GM20431 (cell line): Measurements from ENCODE around the gene NFIL3.
"Not testable (repeated sequence)": the region's sequence is repeated elsewhere in the genome, so short reads cannot be mapped to it uniquely, and the experiment has no call there.

Source experiments
- in situ Hi-C: fragments of 300-500 bp; cut with MseI, MboI; formaldehyde crosslinking; loops from one replicate; pipeline ENCODE4 v1.15.0; 2020; ENCODE audit warnings: low sequenced_read_pairs; ENCODE audit not compliant: unreplicated experiment

The NFIL3 gene, protein sequence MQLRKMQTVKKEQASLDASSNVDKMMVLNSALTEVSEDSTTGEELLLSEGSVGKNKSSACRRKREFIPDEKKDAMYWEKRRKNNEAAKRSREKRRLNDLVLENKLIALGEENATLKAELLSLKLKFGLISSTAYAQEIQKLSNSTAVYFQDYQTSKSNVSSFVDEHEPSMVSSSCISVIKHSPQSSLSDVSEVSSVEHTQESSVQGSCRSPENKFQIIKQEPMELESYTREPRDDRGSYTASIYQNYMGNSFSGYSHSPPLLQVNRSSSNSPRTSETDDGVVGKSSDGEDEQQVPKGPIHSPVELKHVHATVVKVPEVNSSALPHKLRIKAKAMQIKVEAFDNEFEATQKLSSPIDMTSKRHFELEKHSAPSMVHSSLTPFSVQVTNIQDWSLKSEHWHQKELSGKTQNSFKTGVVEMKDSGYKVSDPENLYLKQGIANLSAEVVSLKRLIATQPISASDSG

DNA sequence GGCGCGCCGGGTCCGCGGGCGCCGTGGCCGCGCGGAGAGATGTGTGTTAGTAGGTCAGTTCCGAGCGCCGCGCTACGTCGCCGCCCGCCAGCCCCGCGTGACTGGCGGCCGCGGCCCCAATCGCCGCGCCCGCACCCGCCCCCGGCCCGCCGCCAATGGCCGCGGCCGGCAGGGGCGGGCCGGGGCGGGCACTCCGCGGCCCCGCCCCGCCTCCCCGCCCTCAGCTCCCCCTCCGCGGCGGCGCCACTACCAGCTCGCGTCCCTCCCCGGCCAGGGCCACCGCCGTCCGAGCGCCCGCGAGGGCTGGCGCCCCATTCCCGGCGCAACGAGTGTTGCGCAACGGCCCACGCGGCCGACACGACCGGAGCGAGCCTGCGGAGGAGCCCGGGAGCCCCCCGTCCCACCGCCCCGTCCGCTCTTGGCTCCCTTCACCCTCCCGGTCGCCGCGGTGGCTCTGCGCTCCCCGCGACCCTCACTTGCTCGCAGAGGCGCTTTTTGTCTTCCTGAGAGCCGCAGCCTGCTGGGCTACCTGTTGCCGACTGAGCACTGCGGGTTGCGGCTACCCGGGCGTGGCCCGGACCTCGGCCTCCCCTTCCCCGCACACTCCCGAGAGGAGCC is at the start of gene NFIL3:
NFIL3 (minus strand) TSS at position 48 of the 618 bp plus-strand sequence. CDS start 13,098 bp downstream, outside the sequence.
- in situ Hi-C loops, result no loop called here

DNA sequence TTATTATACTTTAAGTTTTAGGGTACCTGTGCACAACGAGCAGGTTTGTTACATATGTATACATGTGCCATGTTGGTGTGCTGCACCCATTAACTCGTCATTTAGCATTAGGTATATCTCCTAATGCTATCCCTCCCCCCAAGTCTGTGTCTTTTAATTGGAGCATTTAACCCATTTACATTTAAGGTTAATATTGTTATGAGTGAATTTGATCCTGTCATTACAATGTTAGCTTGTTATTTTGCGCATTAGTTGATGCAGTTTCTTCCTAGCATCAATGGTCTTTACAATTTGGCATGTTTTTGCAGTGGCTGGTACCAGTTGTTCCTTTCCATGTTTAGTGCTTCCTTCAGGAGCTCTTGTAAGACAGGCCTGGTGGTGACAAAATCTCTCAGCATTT is 47.9 kb upstream of the NFIL3 start:
- in situ Hi-C loops, result not testable (repeated sequence)

DNA sequence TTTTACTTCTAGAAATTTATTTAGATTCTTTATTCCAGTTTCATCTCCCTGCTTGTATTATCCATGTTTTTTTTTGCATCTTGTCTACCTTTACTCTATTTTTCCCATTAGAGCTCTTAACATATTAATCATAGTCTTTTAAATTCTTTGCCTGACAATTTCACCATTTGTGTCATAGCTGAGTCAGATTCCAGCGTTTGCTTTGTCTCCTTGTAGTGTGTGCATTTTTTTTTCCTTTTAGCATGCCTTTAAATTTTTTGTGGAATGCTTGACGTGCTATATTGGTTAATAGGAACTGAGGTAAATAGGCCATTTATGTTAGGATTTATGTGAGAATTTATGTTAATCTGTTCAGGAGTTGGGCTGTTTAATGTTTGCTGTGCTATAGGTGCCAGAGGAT is 41.8 kb upstream of the NFIL3 start:
- in situ Hi-C loops, result no loop called here

DNA sequence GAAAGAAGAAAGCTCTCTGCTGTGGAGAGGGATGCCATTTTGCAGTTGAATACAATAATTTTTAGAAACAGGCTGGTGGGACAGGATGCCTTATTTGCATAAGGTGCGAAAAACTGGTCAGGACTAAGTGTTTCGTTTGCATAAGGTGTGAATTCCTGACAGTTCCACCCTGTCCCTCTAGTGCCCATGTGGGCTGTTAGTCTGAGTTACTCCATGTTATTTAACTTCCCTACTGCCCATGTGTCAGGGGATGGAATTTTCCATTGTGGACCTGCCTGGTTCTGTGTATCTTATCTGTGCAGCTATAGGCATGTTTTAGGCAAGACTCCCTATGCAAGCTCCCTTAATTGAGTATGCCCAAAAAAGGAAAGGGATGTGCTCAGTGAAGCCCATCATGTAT is 35.3 kb upstream of the NFIL3 start:
- in situ Hi-C loops, result no loop called here

DNA sequence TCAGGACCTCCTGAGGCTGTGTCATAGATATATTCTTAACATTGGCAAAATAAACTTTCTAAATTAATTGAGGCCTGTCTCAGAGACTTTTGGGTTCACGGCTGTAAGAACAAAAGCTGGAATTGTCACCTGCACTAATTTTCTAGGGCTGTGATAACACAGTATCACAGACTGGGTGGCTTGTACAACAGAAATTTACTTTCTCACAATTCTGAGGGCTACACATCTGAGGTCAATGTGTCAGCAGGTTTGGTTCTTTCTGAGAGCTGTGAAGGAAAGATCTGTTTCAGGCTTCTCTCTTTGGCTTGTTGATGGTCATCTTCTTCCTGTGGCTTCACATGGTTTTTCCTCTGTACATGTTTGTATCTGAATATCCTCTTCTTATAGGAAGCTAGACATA is 29.2 kb upstream of the NFIL3 start:
- in situ Hi-C loops, result no loop called here

DNA sequence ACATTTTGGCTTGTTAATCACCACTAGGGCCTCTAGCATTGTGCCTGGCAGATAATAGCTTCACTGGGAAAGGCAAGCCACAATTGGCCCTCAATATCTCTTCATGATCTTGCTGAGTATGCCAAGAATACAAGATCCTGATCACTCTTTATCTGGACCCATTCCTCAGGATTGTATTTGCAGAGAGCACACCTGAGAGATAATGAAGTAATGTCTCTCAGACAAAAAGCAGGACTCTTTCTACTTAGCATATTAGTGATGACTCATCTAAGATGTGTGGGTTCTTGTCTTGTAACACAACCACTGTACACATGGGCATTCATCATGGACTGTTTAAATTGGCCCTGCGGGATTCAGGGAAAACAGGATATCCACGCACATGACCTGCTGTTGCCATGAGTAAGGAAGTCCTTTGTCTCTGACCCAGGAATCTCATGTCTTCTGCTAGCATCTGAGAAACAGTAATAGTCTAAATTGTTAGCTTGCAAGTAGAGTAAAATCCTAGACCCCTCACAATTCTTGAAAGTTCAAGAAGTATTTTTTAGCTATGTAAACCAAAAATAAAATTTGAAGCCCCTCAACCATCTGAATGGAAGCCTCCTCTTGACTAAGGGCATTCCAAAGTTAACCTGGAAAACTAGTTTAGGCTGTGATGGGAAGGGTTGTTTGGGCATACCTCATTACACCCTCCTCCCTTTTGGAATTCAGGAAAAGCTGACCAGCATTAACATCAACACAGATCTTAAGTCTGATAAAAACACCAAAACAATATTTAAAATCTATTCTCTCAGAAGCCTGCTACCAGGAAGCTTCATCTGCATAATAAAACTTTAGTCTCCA is 28.0 kb upstream of the NFIL3 start:
- in situ Hi-C loops, result no loop called here

DNA sequence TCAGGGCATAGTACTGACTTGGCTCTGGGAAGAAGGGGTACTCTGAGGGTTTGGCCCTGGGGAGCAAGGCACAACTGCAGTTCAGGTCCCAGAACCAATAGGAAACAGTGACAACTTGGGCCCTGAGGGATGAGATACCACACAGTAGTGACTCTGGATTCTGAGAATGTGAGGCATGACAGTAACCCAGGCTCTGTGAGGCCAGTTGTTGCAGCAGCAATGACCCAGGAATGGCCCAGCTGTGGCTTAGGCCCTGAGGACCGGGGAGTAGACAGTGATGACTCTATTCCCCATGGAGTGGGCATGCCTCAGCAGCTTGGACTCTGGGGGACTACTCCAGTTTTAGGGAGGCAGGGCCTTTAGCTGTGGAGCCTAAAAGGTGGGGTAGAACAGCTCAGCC is 21.5 kb upstream of the NFIL3 start:
- in situ Hi-C loops, result loop anchor here (25.0 kb wide), 1 partner anchor 408 kb away; no protein-coding TSS in a partner anchor

DNA sequence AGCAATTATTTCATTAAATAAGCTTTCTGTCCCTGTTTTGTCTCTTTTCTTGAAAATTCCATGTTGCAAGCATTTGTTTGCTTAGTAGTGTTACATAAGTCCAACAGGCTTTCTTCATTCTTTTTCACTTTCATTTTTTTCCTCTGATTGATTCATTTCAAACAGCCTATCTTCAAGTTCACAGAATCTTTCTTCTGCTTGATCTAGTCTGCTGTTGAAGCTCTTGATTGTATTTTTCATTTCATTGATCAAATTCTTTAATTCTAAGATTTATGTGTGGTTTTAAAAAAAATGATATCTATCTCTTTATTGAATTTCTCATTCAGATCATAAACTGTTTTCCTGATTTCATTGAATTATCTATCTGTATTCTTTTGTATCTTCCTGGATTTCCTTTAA is 20.4 kb upstream of the NFIL3 start:
- in situ Hi-C loops, result loop anchor here (25.0 kb wide), 1 partner anchor 407 kb away; no protein-coding TSS in a partner anchor

DNA sequence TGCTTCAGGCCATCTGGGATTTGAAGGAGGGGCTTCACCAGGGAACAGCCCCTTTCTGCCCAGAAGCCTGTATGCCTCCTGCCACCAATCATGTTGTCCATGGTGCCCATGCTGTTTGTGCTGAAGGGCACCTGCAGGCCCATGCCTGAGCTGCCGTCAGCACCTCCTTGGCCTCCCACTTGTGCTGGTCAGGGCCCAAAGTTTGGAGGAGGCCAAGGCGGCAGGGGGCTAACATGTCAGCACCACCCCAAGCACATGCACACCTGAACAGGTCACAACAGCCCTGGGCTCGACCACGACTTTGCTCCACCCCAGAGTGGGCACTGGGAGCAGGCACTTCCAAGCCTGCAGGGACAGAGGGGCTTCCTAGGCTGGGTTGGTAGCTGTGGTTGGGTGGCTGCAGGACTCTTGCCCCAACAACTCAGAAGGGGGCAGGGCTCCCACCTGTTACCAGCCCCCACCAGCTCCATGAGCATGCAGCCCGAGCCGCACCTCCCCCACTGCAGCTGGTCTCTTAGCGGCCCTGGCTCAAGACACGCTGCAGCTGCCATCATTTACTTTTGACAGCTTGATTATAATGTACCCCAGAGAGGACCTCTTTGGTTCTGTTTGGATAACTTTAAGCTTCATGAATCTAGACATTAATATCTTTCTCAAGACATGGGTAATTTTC is 19.8 kb upstream of the NFIL3 start:
- in situ Hi-C loops, result loop anchor here (25.0 kb wide), 1 partner anchor 406 kb away; no protein-coding TSS in a partner anchor

DNA sequence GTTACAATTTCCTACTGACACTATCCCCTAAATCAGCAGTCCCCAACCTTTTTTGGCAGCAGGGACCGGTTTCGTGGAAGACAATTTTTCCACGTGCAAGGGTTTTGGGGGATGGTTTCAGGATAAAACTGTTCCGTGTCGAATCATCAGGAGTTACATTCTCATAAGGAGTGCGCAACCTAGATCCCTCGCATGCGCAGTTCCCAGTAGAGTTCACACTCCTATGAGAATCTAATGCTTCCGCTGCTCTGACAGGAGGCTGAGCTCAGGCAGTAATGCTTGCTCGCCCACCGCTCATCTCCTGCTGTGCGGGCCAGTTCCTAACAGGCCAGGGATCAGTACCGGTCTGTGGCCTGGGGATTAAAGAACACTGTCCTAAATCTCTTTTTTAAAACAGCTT is 13.2 kb upstream of the NFIL3 start:
- in situ Hi-C loops, result loop anchor here (10.0 to 25.0 kb wide), 2 partner anchors 400 to 522 kb away; no protein-coding TSS in a partner anchor

DNA sequence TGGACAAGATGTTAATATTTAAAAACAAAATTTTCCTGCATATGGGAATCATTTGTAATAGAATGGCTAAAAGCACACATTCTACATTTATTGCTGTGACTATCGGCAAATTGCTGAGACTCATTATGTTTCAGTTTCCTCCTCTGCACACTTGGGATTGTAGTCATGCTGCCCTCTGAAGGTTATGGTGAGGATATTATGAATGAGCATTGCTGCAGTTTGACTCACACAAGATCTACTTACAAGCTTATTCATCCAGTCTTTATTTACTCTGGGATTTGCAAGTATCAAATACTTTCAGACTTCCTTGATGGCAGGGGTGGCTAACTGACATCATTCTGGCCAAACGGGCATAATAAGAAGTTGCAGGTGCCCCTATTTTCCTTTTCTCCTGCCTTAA is 9.5 kb upstream of the NFIL3 start:
- in situ Hi-C loops, result loop anchor here (10.0 to 25.0 kb wide), 2 partner anchors 396 to 518 kb away; no protein-coding TSS in a partner anchor

DNA sequence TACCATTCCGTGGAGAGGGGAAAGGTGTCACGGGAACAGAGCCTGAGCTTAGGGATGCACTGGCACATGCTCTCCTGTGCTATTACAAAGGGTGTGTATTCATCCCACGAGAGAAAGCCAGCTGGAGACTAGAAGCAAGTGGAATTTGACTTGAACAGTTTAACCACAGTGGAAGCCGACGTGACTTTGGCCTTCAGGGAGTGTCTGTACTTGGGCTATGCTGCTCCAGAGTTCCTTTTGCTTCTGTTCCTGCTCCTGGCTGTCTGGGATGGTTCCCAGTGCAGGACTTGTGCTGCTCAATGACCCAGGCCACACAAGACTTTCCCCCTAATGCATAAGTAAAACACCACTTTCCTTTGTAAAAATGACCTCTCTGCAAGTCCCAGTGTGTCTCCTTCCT is 7.9 kb upstream of the NFIL3 start:
- in situ Hi-C loops, result loop anchor here (10.0 to 25.0 kb wide), 2 partner anchors 394 to 517 kb away; no protein-coding TSS in a partner anchor

DNA sequence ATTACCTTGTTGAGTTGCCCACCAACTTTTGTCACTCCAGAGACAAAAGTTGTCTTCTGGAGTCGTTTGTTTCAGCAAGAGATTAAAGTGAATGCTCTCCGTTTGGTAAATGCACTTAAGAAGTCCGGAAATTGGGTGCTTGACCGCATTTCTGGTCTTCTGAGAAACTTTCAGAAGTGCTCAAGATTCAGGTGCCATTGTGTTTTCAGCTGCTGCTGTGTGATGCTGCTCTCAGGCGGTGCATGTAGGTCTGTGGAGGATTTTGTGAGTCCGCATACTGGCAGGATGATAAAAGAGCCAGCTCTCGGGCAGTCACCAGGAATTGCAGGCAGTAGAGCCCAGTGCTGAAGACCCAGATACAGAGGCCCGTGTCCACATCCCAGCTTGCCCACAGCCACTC is 5.9 kb upstream of the NFIL3 start:
- in situ Hi-C loops, result loop anchor here (25.0 kb wide), 1 partner anchor 392 kb away; no protein-coding TSS in a partner anchor

DNA sequence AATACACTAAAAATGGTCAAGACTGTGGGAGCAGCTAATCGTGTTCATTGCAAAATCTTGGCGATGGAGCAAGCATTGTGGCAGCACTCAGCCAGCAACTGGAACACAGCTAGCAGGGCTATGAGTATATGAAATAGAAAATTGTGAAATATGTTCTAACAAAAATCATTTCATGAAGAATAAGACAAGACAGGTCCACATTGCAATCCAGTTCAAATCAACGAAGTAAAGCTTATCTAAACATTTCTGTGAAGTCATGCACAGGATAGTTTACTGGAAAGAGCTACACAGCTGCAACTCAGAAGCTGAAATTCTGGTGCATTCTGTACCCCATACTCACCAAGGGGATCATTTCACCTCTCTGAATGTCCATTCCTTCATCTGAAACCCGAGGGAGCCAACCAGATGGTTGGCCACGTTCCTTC is 5.3 kb upstream of the NFIL3 start:
- in situ Hi-C loops, result loop anchor here (25.0 kb wide), 1 partner anchor 392 kb away; no protein-coding TSS in a partner anchor

DNA sequence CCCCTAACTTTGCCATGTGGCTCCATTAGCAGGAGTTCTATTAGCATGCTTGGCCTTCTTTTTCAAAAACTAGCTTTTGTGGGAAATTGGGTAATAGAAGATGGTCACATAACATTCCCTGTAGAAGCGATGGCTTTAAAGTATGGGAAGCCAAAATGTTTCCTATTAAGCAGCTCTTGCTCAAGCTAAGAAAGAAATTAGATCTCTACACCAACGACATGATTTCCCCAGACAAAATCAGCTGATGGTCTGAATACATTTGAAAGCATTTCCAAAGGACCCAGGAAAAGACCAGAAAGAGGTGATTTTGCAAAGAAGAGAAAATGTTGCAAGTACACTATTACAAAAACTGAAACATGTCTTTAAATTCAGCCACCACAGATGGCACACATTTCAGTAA is 4.8 kb upstream of the NFIL3 start:
- in situ Hi-C loops, result loop anchor here (25.0 kb wide), 1 partner anchor 391 kb away; no protein-coding TSS in a partner anchor

DNA sequence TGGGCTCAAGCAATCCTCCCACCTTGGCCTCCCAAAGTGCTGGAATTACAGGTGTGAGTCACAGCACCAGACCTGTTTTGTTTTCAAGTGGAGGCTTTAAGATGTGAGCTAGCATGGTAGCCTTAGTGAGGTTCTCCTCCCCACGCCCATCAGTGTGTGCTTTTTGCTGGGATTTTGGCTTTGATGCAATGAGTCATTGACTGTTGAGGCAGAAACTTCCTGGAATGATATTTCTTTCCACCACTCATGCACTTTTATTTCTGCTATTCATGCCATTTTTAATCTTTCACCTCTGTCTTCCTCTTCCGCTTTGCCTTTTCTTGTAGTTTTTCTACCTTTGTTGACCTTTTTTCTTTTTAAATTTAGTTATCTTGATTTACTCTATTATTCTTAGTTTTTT is 4.2 kb upstream of the NFIL3 start:
- in situ Hi-C loops, result loop anchor here (25.0 kb wide), 1 partner anchor 391 kb away; no protein-coding TSS in a partner anchor

DNA sequence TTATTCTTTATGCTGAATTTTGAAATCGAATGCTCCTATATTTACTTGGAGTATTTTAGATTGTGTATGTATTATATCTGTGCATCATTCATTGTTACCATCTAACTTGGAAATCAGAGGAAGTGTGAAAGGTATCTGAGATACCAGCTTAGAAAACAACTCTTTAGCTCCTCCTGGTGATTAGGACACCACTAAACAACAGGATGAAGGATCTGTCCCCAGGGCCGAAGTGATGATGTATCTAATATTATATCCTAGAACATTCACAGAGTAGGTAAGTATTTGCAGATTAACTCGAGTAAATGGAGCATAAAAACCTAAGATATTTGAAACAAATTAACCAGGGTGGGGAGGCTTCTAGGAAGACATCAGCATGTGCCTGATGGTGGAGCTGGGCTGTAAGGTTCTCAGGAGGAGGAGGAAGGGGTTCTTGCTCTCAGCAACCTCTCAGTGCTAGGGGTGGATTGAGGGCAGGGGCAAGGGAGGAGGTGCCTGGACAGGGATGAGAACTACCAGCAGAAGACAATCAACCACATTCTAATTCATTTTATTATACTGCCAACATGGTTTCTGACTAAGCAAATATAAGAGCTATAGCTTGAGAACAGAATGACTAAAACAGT is 2.6 kb upstream of the NFIL3 start:
- in situ Hi-C loops, result loop anchor here (25.0 kb wide), 1 partner anchor 389 kb away; no protein-coding TSS in a partner anchor

DNA sequence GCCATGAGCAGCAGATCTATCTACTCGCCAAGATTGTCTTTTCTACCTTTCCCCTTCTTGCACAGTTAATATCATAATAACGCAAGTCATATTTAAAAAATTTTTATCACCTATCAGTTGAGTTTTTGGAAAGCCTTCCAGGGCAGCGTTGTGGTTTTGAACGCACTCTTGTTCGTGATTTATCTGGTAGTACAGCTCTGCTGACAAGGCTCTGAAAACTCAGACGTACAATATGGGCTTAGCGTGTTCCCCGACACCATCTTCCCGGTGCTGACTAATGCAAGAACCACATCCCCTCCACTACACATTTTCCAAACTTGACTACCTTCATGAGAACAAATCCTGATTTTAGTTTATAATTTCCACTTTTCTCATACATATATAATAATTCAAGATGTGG is 1.6 kb upstream of the NFIL3 start:
- in situ Hi-C loops, result loop anchor here (25.0 kb wide), 1 partner anchor 388 kb away; no protein-coding TSS in a partner anchor
